Smooth muscle cell (in vitro differentiated cells): ENCODE measurements around the gene RFTN1. TPM values are rescaled to one million over a fixed set of nuclear protein-coding genes. Genes with fewer than 3 reads are reported as not detected.

Experiments
- DNase-seq: peaks from one replicate; lab custom pipeline; 2025; ENCODE audit not compliant: unreplicated experiment; lab: John Stamatoyannopoulos, UW
- H2AFZ ChIP-seq: fragments of 200-600 bp; sonication (generic); 2 replicates; pipeline ENCODE4 v1.6.0; 2016; ENCODE audit warnings: antibody characterized with exemption, low read depth, mild to moderate bottlenecking
- H3F3A ChIP-seq: fragments of 200-600 bp; sonication (generic); 2 replicates; pipeline ENCODE4 v1.6.0; 2017; ENCODE audit warnings: antibody characterized with exemption, low read depth
- H3K27ac ChIP-seq: fragments of 200-600 bp; sonication (generic); 2 replicates; pipeline ENCODE4 v1.5.1; 2016; ENCODE audit warnings: low read depth, mild to moderate bottlenecking
- H3K27me3 ChIP-seq: fragments of 200-600 bp; sonication (generic); 2 replicates; pipeline ENCODE4 v1.6.1; 2016; ENCODE audit warnings: low read depth, mild to moderate bottlenecking
- H3K36me3 ChIP-seq: fragments of 200-600 bp; sonication (generic); 2 replicates; pipeline ENCODE4 v1.5.1; 2016; ENCODE audit warnings: low read depth
- H3K4me1 ChIP-seq: fragments of 200-600 bp; sonication (generic); 2 replicates; pipeline ENCODE4 v1.5.1; 2016; ENCODE audit warnings: low read depth
- H3K4me2 ChIP-seq: fragments of 200-600 bp; sonication (generic); 2 replicates; pipeline ENCODE4 v1.6.0; 2016; ENCODE audit warnings: mild to moderate bottlenecking
- H3K4me3 ChIP-seq: fragments of 200-600 bp; sonication (generic); 2 replicates; pipeline ENCODE4 v1.5.1; 2016; ENCODE audit warnings: mild to moderate bottlenecking
- H3K79me2 ChIP-seq: fragments of 200-600 bp; sonication (generic); 2 replicates; pipeline ENCODE4 v1.6.0; 2016; ENCODE audit warnings: low read depth, mild to moderate bottlenecking
- H3K9ac ChIP-seq: fragments of 200-600 bp; sonication (generic); 2 replicates; pipeline ENCODE4 v1.6.0; 2016; ENCODE audit warnings: low read depth
- H3K9me3 ChIP-seq: fragments of 200-600 bp; sonication (generic); replicated peaks from 2 replicates; pipeline ENCODE4 v1.5.1; 2016; ENCODE audit warnings: low read depth
- H4K20me1 ChIP-seq: fragments of 200-600 bp; sonication (generic); 2 replicates; pipeline ENCODE4 v1.6.0; 2016; ENCODE audit warnings: low read depth
- WGBS: methylation state at CpG from one replicate; pipeline ENCODE4 v1.1.7; 2016; ENCODE audit warnings: low lambda C conversion rate; 5-methylcytosine and 5-hydroxymethylcytosine counted together
- polyA plus RNA-seq: library from polyadenylated mRNA; unstranded; fragments of >200 nt; fragmentation: Nextera tagmentation; extraction: Ambion mirVana; gene quantifications from 2 replicates; pipeline ENCODE4 v1.2.1, GENCODE V29; 2016
- total RNA-seq: library from RNA; depleted of rRNA; stranded (reverse); fragments of >200 nt; gene quantifications from 2 replicates; pipeline ENCODE4 v1.2.3, GENCODE V29; 2014
- TF ChIP-seq, protein P1 (sequence below): fragments of 200-600 bp; sonication (generic); IDR thresholded peaks from 2 replicates; pipeline ENCODE4 v1.5.1; 2017; ENCODE audit warnings: borderline replicate concordance, mild to moderate bottlenecking, antibody characterized with exemption; ENCODE audit not compliant: insufficient read depth, poor library complexity, severe bottlenecking

Gene RFTN1
- total and polyA plus RNA-seq, 2 experiments from 2014 or later, result 21.7 to 35.6 TPM

DNA sequence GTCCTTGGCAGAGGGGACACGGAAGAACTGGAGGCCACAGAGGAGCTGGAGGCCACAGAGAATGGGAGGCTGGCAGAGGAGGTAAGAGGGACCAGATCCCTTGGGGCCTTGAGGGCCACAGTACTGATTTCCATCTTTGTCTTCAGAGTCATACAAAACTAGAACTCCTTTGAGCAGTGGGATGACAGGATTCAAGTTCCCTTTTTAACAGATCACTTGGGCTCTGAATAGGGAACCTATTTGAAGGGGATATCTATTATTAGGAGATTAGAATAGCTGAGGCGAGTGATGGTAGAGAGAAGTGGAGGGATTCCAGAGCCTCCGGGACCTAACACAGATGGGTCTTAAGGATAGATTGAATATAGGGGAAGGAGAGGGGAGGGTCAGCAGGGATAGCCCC, 192.8 kb downstream of the RFTN1 start:
- H3K9me3 ChIP-seq, result no peaks in the 10 kb centered on the region
- no peak overlapping the region for H3K4me2 ChIP-seq
- H3K27ac ChIP-seq, result no peak overlapping the region
- DNase-seq, result no peak
- no peak overlapping the region for H3K4me3 ChIP-seq
- no peaks in the 10 kb centered on the region for H4K20me1 ChIP-seq
- no peaks in the 10 kb centered on the region for H3K27me3 ChIP-seq
- no peak overlapping the region for H3K9ac ChIP-seq
- no peaks in the 10 kb centered on the region for H3F3A ChIP-seq
- TF ChIP-seq, protein P1, sequence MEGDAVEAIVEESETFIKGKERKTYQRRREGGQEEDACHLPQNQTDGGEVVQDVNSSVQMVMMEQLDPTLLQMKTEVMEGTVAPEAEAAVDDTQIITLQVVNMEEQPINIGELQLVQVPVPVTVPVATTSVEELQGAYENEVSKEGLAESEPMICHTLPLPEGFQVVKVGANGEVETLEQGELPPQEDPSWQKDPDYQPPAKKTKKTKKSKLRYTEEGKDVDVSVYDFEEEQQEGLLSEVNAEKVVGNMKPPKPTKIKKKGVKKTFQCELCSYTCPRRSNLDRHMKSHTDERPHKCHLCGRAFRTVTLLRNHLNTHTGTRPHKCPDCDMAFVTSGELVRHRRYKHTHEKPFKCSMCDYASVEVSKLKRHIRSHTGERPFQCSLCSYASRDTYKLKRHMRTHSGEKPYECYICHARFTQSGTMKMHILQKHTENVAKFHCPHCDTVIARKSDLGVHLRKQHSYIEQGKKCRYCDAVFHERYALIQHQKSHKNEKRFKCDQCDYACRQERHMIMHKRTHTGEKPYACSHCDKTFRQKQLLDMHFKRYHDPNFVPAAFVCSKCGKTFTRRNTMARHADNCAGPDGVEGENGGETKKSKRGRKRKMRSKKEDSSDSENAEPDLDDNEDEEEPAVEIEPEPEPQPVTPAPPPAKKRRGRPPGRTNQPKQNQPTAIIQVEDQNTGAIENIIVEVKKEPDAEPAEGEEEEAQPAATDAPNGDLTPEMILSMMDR, result no peak
- no peaks in the 10 kb centered on the region for H3K36me3 ChIP-seq
- H3K79me2 ChIP-seq, result no peaks in the 10 kb centered on the region
- no peak overlapping the region for H2AFZ ChIP-seq
- no peaks in the 10 kb centered on the region for H3K4me1 ChIP-seq
- 98% methylated on average over 3 of the region's 3 CpGs for WGBS

DNA sequence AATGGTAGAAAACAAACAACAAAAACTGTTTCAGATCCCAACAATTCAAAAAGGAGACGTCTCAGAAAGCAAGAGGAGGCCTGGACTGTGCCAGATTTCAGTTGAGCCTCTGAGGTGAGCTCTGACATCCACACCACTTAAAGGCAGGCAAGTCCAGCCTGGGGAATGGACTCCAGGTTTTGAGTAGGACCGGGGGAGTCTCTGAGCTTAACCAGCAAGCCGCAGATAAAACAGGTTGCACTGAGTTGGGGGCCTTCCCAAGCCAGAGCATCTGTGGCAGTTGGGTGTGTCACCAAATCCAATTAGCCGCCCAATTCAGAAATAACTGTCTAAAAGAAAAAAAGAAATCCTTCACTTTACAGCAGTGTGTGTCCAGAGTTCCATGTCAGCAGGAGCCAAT, 193.8 kb downstream of the RFTN1 start:
- TF ChIP-seq, protein P1, result no peak
- no peaks in the 10 kb centered on the region for H3K4me1 ChIP-seq
- H2AFZ ChIP-seq, result no peak overlapping the region
- H3K36me3 ChIP-seq, result no peaks in the 10 kb centered on the region
- no peaks in the 10 kb centered on the region for H3K9me3 ChIP-seq
- H3K9ac ChIP-seq, result no peak overlapping the region
- WGBS, result 97% methylated on average over 4 of the region's 4 CpGs
- no peak for DNase-seq
- no peaks in the 10 kb centered on the region for H3K27me3 ChIP-seq
- H3K79me2 ChIP-seq, result no peaks in the 10 kb centered on the region
- H3K4me2 ChIP-seq, result no peak overlapping the region
- no peak overlapping the region for H3K4me3 ChIP-seq
- no peaks in the 10 kb centered on the region for H4K20me1 ChIP-seq
- H3F3A ChIP-seq, result no peaks in the 10 kb centered on the region
- no peak overlapping the region for H3K27ac ChIP-seq

DNA sequence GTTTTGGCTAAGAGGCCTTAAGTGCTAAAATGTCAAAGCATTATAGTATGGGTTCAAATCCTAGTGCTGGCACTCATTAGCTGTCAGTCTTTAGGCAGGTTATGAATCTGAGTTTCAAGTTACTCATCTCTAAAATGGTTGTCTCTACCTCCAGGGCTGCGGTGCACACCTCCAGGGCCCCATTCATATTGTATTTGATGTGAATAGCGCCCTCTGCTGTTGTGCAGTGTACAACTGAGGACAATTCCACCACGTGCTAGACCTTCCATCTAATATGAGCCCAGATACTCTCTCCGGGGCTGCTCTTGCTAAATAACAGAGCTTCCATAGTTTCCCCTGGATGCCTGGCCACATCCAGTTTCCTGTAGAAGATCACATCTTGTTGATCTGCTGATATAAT, 194.2 kb downstream of the RFTN1 start:
- Histone ChIP-seq H3K4me2 (no peak overlapping the region), H3K79me2 (no peaks in the 10 kb centered on the region), H3K4me1 (no peaks in the 10 kb centered on the region), H4K20me1 (no peaks in the 10 kb centered on the region), H3F3A (no peaks in the 10 kb centered on the region), H3K4me3 (no peak overlapping the region), H3K27me3 (no peaks in the 10 kb centered on the region), H3K27ac (no peak overlapping the region), H3K9me3 (no peaks in the 10 kb centered on the region), H3K36me3 (no peaks in the 10 kb centered on the region), H2AFZ (no peak overlapping the region), H3K9ac (no peak overlapping the region)
- DNase-seq, result no peak
- TF ChIP-seq, protein P1, result peak; percentile 35
- 46% methylated on average over 4 of the region's 4 CpGs for WGBS

DNA sequence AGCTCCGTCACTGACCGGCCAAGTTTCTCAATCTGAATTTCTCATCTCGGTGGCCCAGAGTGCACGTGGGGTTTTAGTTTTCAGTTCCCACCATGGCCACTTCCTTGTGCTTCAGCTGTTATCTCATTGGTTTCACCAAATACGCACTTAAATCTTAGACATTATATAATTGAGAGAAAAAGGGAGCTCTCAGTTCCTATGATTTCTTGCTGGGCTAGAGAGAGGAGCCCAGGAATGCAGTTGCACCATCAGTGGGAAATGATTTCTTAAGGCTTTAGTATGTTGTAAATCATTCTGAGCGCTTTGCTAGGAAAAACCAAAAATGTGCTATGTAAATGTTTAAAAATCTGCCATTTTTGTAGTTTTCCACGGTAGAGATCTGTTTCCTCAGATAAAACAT, 195.3 kb downstream of the RFTN1 start:
- Histone ChIP-seq H3K4me1 (no peaks in the 10 kb centered on the region), H3K79me2 (no peaks in the 10 kb centered on the region), H3K27ac (no peak overlapping the region), H3K9ac (no peak overlapping the region), H3K4me3 (no peak overlapping the region), H2AFZ (no peak overlapping the region), H4K20me1 (no peaks in the 10 kb centered on the region), H3K27me3 (no peaks in the 10 kb centered on the region), H3F3A (no peaks in the 10 kb centered on the region), H3K4me2 (peak overlapping the region; percentile 31), H3K36me3 (no peaks in the 10 kb centered on the region), H3K9me3 (no peaks in the 10 kb centered on the region)
- WGBS, result 61% methylated on average over 7 of the region's 7 CpGs
- DNase-seq, result no peak
- TF ChIP-seq, protein P1, result no peak
